ENCODE results near the gene KCNH2. TPM values are rescaled to one million over a fixed set of nuclear protein-coding genes. Genes with fewer than 3 reads are reported as not detected.
A peak's percentile ranks its signal among the peaks of the same experiment; 100 is the strongest.

Gene KCNH2
- total and polyA plus RNA-seq, 2 of the 13 experiments (the other 11 are each of a cell fraction or from before 2014, with no cell fraction given), result 0.09 to 0.11 TPM

DNA sequence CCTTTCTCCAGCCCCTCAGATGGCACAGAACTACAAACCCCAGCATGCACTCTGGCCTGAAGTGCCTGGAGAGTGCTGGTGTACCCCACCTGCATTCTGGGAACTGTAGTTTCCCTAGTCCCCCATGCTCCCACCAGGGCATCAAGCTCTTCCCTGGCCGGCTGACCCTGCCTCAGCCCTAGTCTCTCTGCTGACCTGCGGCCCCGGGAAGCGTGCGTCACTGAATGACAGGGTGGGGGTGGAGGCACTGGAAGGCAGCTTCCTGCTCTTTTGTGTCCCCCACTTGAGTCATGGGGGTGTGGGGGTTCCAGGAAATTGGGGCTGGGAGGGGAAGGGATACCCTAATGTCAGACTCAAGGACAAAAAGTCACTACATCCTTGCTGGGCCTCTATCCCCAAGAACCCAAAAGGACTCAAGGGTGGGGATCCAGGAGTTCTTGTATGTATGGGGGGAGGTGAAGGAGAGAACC, 14.7 kb upstream of the KCNH2 start (continued):
- TF ChIP-seq, protein P1, sequence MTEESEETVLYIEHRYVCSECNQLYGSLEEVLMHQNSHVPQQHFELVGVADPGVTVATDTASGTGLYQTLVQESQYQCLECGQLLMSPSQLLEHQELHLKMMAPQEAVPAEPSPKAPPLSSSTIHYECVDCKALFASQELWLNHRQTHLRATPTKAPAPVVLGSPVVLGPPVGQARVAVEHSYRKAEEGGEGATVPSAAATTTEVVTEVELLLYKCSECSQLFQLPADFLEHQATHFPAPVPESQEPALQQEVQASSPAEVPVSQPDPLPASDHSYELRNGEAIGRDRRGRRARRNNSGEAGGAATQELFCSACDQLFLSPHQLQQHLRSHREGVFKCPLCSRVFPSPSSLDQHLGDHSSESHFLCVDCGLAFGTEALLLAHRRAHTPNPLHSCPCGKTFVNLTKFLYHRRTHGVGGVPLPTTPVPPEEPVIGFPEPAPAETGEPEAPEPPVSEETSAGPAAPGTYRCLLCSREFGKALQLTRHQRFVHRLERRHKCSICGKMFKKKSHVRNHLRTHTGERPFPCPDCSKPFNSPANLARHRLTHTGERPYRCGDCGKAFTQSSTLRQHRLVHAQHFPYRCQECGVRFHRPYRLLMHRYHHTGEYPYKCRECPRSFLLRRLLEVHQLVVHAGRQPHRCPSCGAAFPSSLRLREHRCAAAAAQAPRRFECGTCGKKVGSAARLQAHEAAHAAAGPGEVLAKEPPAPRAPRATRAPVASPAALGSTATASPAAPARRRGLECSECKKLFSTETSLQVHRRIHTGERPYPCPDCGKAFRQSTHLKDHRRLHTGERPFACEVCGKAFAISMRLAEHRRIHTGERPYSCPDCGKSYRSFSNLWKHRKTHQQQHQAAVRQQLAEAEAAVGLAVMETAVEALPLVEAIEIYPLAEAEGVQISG (CRISPR knock-in tag; IDR thresholded peaks at IDR 0.05), result peak; percentile 65
- TF ChIP-seq ELF1 (CRISPR knock-in tag; IDR thresholded peaks at IDR 0.05) (0 out of 2 replicates have a peak, but pooled peaks have one; percentile 24), THAP11 (CRISPR knock-in tag; IDR thresholded peaks at IDR 0.05) (peak; percentile 98), CREM (IDR thresholded peaks at IDR 0.05) (peak; percentile 70; the same call in 1 of the 2 replicates), CREM (CRISPR knock-in tag; IDR thresholded peaks at IDR 0.05) (no peak)
- TF ChIP-seq, protein P2, sequence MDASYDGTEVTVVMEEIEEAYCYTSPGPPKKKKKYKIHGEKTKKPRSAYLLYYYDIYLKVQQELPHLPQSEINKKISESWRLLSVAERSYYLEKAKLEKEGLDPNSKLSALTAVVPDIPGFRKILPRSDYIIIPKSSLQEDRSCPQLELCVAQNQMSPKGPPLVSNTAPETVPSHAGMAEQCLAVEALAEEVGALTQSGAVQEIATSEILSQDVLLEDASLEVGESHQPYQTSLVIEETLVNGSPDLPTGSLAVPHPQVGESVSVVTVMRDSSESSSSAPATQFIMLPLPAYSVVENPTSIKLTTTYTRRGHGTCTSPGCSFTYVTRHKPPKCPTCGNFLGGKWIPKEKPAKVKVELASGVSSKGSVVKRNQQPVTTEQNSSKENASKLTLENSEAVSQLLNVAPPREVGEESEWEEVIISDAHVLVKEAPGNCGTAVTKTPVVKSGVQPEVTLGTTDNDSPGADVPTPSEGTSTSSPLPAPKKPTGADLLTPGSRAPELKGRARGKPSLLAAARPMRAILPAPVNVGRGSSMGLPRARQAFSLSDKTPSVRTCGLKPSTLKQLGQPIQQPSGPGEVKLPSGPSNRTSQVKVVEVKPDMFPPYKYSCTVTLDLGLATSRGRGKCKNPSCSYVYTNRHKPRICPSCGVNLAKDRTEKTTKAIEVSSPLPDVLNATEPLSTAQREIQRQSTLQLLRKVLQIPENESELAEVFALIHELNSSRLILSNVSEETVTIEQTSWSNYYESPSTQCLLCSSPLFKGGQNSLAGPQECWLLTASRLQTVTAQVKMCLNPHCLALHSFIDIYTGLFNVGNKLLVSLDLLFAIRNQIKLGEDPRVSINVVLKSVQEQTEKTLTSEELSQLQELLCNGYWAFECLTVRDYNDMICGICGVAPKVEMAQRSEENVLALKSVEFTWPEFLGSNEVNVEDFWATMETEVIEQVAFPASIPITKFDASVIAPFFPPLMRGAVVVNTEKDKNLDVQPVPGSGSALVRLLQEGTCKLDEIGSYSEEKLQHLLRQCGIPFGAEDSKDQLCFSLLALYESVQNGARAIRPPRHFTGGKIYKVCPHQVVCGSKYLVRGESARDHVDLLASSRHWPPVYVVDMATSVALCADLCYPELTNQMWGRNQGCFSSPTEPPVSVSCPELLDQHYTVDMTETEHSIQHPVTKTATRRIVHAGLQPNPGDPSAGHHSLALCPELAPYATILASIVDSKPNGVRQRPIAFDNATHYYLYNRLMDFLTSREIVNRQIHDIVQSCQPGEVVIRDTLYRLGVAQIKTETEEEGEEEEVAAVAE (CRISPR knock-in tag; IDR thresholded peaks at IDR 0.05; ENCODE audit: borderline replicate concordance), result 0 out of 2 replicates have a peak, but pooled peaks have one; percentile 27
- TF ChIP-seq, protein P3, sequence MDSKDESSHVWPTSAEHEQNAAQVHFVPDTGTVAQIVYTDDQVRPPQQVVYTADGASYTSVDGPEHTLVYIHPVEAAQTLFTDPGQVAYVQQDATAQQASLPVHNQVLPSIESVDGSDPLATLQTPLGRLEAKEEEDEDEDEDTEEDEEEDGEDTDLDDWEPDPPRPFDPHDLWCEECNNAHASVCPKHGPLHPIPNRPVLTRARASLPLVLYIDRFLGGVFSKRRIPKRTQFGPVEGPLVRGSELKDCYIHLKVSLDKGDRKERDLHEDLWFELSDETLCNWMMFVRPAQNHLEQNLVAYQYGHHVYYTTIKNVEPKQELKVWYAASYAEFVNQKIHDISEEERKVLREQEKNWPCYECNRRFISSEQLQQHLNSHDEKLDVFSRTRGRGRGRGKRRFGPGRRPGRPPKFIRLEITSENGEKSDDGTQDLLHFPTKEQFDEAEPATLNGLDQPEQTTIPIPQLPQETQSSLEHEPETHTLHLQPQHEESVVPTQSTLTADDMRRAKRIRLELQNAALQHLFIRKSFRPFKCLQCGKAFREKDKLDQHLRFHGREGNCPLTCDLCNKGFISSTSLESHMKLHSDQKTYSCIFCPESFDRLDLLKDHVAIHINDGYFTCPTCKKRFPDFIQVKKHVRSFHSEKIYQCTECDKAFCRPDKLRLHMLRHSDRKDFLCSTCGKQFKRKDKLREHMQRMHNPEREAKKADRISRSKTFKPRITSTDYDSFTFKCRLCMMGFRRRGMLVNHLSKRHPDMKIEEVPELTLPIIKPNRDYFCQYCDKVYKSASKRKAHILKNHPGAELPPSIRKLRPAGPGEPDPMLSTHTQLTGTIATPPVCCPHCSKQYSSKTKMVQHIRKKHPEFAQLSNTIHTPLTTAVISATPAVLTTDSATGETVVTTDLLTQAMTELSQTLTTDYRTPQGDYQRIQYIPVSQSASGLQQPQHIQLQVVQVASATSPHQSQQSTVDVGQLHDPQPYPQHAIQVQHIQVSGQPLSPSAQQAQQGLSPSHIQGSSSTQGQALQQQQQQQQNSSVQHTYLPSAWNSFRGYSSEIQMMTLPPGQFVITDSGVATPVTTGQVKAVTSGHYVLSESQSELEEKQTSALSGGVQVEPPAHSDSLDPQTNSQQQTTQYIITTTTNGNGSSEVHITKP (CRISPR knock-in tag; IDR thresholded peaks at IDR 0.05; ENCODE audit: low read depth), result 0 out of 2 replicates have a peak, but pooled peaks have one; percentile 28

Measured in HepG2 (cell line).